Transverse colon (tissue), 4 donors: ENCODE measurements around the gene MYB. TPM values are rescaled to one million over a fixed set of nuclear protein-coding genes. Genes with fewer than 3 reads are reported as not detected.

Source experiments
- DNase-seq: peaks from one replicate; pipeline ENCODE4 v3.0.0-alpha.2; 2019
- H3K27ac ChIP-seq, 4 donors: fragments of 200-600 bp; sonication (generic); 2 replicates each; pipeline ENCODE4 v1.5.1; 2016 to 2018; ENCODE audit warnings: inconsistent platforms in 4 of 4
- H3K27me3 ChIP-seq: fragments of 200-600 bp; sonication (generic); 2 replicates; pipeline ENCODE4 v1.5.1; 2017; ENCODE audit warnings: inconsistent platforms
- H3K36me3 ChIP-seq, 4 donors: fragments of 200-600 bp; sonication (generic); 2 replicates each; pipeline ENCODE4 v1.5.1; 2017 to 2019; ENCODE audit warnings: inconsistent platforms in 4 of 4
- H3K4me1 ChIP-seq, 4 donors: fragments of 200-600 bp; sonication (generic); 2 replicates each; pipeline ENCODE4 v1.5.1; 2017 to 2020; ENCODE audit warnings: inconsistent platforms in 4 of 4
- H3K4me3 ChIP-seq, 4 donors: fragments of 200-600 bp; sonication (generic); 1 replicate in 1 of 4; 2 replicates in 3 of 4; pipeline versions ENCODE4 v1.5.1 to v1.6.1; 2017 to 2019; ENCODE audit warnings: inconsistent platforms in 4 of 4
- H3K9me3 ChIP-seq, 2 donors: fragments of 200-600 bp; sonication (generic); 2 replicates each; pipeline ENCODE4 v1.5.1; 2017 to 2019; ENCODE audit warnings: inconsistent platforms in 2 of 2
- CTCF ChIP-seq, 5 experiments: fragments of 200-600 bp in 3 of 5; fragments of 450-650 bp in 2 of 5; sonication (generic) in 3 of 5; IDR thresholded peaks; 1 replicate in 2 of 5; 2 replicates in 3 of 5; pipeline ENCODE4 v1.5.1; 2016 to 2017; ENCODE audit warnings: antibody characterized with exemption in 5 of 5, inconsistent platforms in 3 of 5, mild to moderate bottlenecking in 2 of 5, moderate library complexity in 1 of 5
- EP300 ChIP-seq: sonication (generic); formaldehyde crosslinking; IDR thresholded peaks from one replicate; pipeline ENCODE4 v1.6.1; 2017; ENCODE audit warnings: antibody characterized with exemption, low read depth
- POLR2A ChIP-seq: fragments of 450-650 bp; IDR thresholded peaks from one replicate; pipeline ENCODE4 v1.6.1; 2016; ENCODE audit warnings: antibody characterized with exemption, mild to moderate bottlenecking, moderate library complexity
- POLR2AphosphoS5 ChIP-seq, 3 donors: sonication (generic); formaldehyde crosslinking; IDR thresholded peaks; one replicate each; pipeline ENCODE4 v1.6.1; 2016; ENCODE audit warnings: antibody characterized with exemption in 3 of 3
- WGBS, 2 donors: methylation state at CpG; one replicate each; pipeline ENCODE4 v1.1.5; 2018; ENCODE audit warnings: low coverage in 1 of 2; 5-methylcytosine and 5-hydroxymethylcytosine counted together
- in situ Hi-C, 4 donors: fragments of 200-750 bp; cut with MboI; loops; one replicate each; pipeline versions ENCODE4 v1.15.0 to v1.15.1; 2017; ENCODE audit warnings: low sequenced_read_pairs in 3 of 4, low pct_ligation_motif_present in 1 of 4, low pct_unique_long_range_greater_than_20kb in 1 of 4
- intact Hi-C: fragments of 100-400 bp; cut with DNase I; formaldehyde crosslinking; loops from one replicate; pipeline ENCODE4 v1.15.1; 2023; ENCODE audit warnings: low total_unique reads
- total RNA-seq, 4 donors: library from RNA; depleted of rRNA; stranded (reverse); fragments of >200 nt; gene quantifications; one replicate each; pipeline ENCODE4 v1.1.0, GENCODE V29; 2016

Gene MYB
- total RNA-seq, 4 donors from 2014 or later = 20.9 to 64.1 (median 46.6) TPM

- H3K4me1 ChIP-seq = no peaks in the 10 kb centered on the region
- no peak overlapping the region for H3K4me3 ChIP-seq
- intact Hi-C loops (no loop called here), in situ Hi-C loops (no loop called here)
- TF ChIP-seq EP300 (no peak), POLR2A (no peak), POLR2AphosphoS5 (IDR thresholded peaks at IDR 0.05) (no peak), CTCF (IDR thresholded peaks at IDR 0.05) (no peak)
- H3K27ac ChIP-seq = no peak overlapping the region
- no peaks in the 10 kb centered on the region for H3K9me3 ChIP-seq
- H3K27me3 ChIP-seq = no peaks in the 10 kb centered on the region
- 82 to 100% methylated on average over 1 to 2 of the region's 2 CpGs for WGBS, 2 donors
- DNase-seq = no peak
- H3K36me3 ChIP-seq = no peaks in the 10 kb centered on the region
These were observed 16.1 kb upstream of the MYB start for GRCh38 chr6:135165031-135165430.

GRCh38 chr6:135166515-135166914 is 14.6 kb upstream of the MYB start:
- in situ Hi-C loops (no loop called here), intact Hi-C loops (no loop called here)
- TF ChIP-seq EP300 = no peak
- TF ChIP-seq CTCF (IDR thresholded peaks at IDR 0.05) = no peak
- no peak for TF ChIP-seq POLR2AphosphoS5 (IDR thresholded peaks at IDR 0.05)
- TF ChIP-seq POLR2A = no peak
- 100% methylated on average over 3 of the region's 3 CpGs; no CpG with 5 or more reads in 1 of the 2 donors for WGBS, 2 donors
- no peak overlapping the region for H3K4me3 ChIP-seq
- no peaks in the 10 kb centered on the region for H3K9me3 ChIP-seq
- H3K27me3 ChIP-seq = no peaks in the 10 kb centered on the region
- no peaks in the 10 kb centered on the region for H3K4me1 ChIP-seq
- H3K36me3 ChIP-seq = no peaks in the 10 kb centered on the region
- no peak overlapping the region for H3K27ac ChIP-seq
- no peak for DNase-seq

DNA sequence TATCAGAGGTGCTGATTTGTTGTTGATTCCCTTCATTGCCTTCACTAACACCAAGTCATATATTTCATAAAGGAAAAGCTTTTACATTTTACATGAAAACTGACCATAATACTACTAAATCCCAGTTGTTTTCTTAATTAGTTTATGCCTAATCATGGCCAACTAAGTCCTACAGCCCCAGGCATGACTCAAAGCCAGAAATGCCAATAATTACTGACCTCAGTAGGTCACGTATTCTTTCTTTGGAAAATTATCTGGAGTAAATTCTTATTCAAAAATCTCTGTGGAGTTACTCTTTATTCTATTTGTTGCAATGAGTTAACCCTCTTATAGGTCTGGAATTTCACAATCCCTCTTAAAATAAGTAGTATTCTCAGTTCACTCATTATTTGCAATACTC is 13.5 kb upstream of the MYB start:
- Histone ChIP-seq H3K36me3 (no peaks in the 10 kb centered on the region), H3K4me1 (no peaks in the 10 kb centered on the region), H3K27me3 (no peaks in the 10 kb centered on the region), H3K4me3 (no peak overlapping the region), H3K27ac (no peak overlapping the region), H3K9me3 (no peaks in the 10 kb centered on the region)
- intact Hi-C loops (no loop called here), in situ Hi-C loops (no loop called here)
- 80 to 90% methylated on average over 1 of the region's 1 CpG for WGBS, 2 donors
- TF ChIP-seq POLR2AphosphoS5 (IDR thresholded peaks at IDR 0.05) (no peak), EP300 (no peak), POLR2A (no peak), CTCF (IDR thresholded peaks at IDR 0.05) (no peak)
- DNase-seq = no peak

GRCh38 chr6:135168766-135169165 is 12.3 kb upstream of the MYB start:
- H3K36me3 ChIP-seq = no peaks in the 10 kb centered on the region
- intact Hi-C loops (no loop called here), in situ Hi-C loops (no loop called here)
- no peak for DNase-seq
- H3K4me3 ChIP-seq = no peak overlapping the region
- no peaks in the 10 kb centered on the region for H3K4me1 ChIP-seq
- no peaks in the 10 kb centered on the region for H3K27me3 ChIP-seq
- no peak overlapping the region for H3K27ac ChIP-seq
- no peak for TF ChIP-seq CTCF (IDR thresholded peaks at IDR 0.05)
- H3K9me3 ChIP-seq = no peaks in the 10 kb centered on the region
